GM19193 (cell line): Measurements from ENCODE around the gene RIPOR2.

ENCODE experiments used
- POLR2A ChIP-seq: IDR thresholded peaks from 4 replicates; pipeline ENCODE4 v1.6.1; 2011; ENCODE audit not compliant: insufficient read depth, insufficient read length; ENCODE audit errors: extremely low read depth

The RIPOR2 gene

GRCh38 chr6:24888715-24889370, 46.9 kb downstream of the RIPOR2 start:
- no peak for TF ChIP-seq POLR2A

- TF ChIP-seq POLR2A, result no peak
These were observed 48.1 kb downstream of the RIPOR2 start for GRCh38 chr6:24887545-24888140.

- TF ChIP-seq POLR2A, result no peak
These were observed 52.1 kb downstream of the RIPOR2 start for GRCh38 chr6:24883618-24884017.

- TF ChIP-seq POLR2A, result no peak
These were observed 52.8 kb downstream of the RIPOR2 start for GRCh38 chr6:24882835-24883555.

GRCh38 chr6:24882295-24882694, 53.5 kb downstream of the RIPOR2 start:
- TF ChIP-seq POLR2A, result no peak

GRCh38 chr6:24881376-24881775, 54.4 kb downstream of the RIPOR2 start:
- TF ChIP-seq POLR2A, result no peak

GRCh38 chr6:24880451-24880850, 55.3 kb downstream of the RIPOR2 start:
- no peak for TF ChIP-seq POLR2A

GRCh38 chr6:24879351-24879750, 56.4 kb downstream of the RIPOR2 start:
- TF ChIP-seq POLR2A, result no peak

- no peak for TF ChIP-seq POLR2A
These were observed 59.0 kb downstream of the RIPOR2 start for GRCh38 chr6:24876499-24877465.

- no peak for TF ChIP-seq POLR2A
These were observed 60.2 kb downstream of the RIPOR2 start for GRCh38 chr6:24875534-24875901.

GRCh38 chr6:24874776-24875533, 60.8 kb downstream of the RIPOR2 start:
- no peak for TF ChIP-seq POLR2A

GRCh38 chr6:24874128-24874527, 61.6 kb downstream of the RIPOR2 start:
- no peak for TF ChIP-seq POLR2A

- TF ChIP-seq POLR2A, result no peak
These were observed 63.0 kb downstream of the RIPOR2 start for GRCh38 chr6:24872779-24873178.

- TF ChIP-seq POLR2A, result no peak
These were observed 67.0 kb downstream of the RIPOR2 start for GRCh38 chr6:24868765-24869164.
